Neural crest cell (in vitro differentiated cells): ENCODE data around the gene PDE5A. TPM values are rescaled to one million over a fixed set of nuclear protein-coding genes. Genes with fewer than 3 reads are reported as not detected.

Experiments
- DNase-seq: peaks from one replicate; pipeline ENCODE4 v3.0.0; 2021; ENCODE audit warnings: low read depth, mixed read lengths, low spot score
- H3K27ac Mint-ChIP-seq: one replicate; pipeline ENCODE4 v1.8.0; 2021; ENCODE audit warnings: mild to moderate bottlenecking, mixed read lengths; ENCODE audit not compliant: unreplicated experiment
- H3K27me3 Mint-ChIP-seq: 2 replicates; pipeline ENCODE4 v1.8.0; 2021; ENCODE audit warnings: low read depth, mild to moderate bottlenecking, mixed read lengths
- H3K36me3 Mint-ChIP-seq: 2 replicates; pipeline ENCODE4 v1.8.0; 2021; ENCODE audit warnings: low read depth, mild to moderate bottlenecking, mixed read lengths
- H3K4me1 Mint-ChIP-seq: 2 replicates; pipeline ENCODE4 v1.8.0; 2021; ENCODE audit warnings: mixed read lengths
- H3K4me3 Mint-ChIP-seq: one replicate; pipeline ENCODE4 v1.8.0; 2021; ENCODE audit warnings: mild to moderate bottlenecking, mixed read lengths
- H3K9me3 Mint-ChIP-seq: 2 replicates; pipeline ENCODE4 v1.8.0; 2021; ENCODE audit warnings: mixed read lengths
- total RNA-seq: library from RNA; stranded (reverse); gene quantifications from 2 replicates; pipeline ENCODE4 v1.2.1, GENCODE V29; 2021
- TF ChIP-seq, protein P1 (sequence below): fragments of 200-600 bp; sonication (generic); conservative IDR thresholded peaks from 2 replicates; pipeline ENCODE4 v1.5.0; 2021; ENCODE audit warnings: antibody characterized with exemption, mild to moderate bottlenecking

Gene PDE5A
- total RNA-seq, 1 donor from 2014 or later, result 13.9 TPM

DNA sequence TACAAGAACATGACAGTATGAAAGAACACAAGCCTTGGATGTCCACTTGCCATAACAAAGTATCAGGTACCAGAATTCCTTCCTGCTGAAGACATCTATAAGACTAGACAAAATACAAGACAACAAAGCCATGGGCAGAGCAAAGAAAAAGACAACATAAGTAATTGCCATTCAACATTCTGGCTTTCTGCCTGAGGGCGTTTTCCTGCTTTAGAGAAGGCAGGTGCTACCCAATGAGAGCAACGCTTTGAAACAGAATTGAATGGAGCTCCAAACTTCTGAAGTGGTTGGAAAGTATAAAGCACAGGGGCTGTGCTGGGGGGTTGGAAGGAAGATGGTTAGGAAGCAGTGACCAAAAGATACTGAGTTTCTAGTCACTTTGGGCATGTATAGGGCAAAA is 30.1 kb downstream of the PDE5A start:
- TF ChIP-seq, protein P1, sequence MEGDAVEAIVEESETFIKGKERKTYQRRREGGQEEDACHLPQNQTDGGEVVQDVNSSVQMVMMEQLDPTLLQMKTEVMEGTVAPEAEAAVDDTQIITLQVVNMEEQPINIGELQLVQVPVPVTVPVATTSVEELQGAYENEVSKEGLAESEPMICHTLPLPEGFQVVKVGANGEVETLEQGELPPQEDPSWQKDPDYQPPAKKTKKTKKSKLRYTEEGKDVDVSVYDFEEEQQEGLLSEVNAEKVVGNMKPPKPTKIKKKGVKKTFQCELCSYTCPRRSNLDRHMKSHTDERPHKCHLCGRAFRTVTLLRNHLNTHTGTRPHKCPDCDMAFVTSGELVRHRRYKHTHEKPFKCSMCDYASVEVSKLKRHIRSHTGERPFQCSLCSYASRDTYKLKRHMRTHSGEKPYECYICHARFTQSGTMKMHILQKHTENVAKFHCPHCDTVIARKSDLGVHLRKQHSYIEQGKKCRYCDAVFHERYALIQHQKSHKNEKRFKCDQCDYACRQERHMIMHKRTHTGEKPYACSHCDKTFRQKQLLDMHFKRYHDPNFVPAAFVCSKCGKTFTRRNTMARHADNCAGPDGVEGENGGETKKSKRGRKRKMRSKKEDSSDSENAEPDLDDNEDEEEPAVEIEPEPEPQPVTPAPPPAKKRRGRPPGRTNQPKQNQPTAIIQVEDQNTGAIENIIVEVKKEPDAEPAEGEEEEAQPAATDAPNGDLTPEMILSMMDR, result no peak
- peaks cover 22% of the 10 kb centered on the region for H3K36me3 Mint-ChIP-seq
- peaks cover 12% of the 10 kb centered on the region for H3K9me3 Mint-ChIP-seq
- no peak overlapping the region for H3K4me3 Mint-ChIP-seq
- H3K27ac Mint-ChIP-seq, result no peak overlapping the region
- no peak for DNase-seq
- no peaks in the 10 kb centered on the region for H3K27me3 Mint-ChIP-seq
- peaks cover 12% of the 10 kb centered on the region for H3K4me1 Mint-ChIP-seq

DNA sequence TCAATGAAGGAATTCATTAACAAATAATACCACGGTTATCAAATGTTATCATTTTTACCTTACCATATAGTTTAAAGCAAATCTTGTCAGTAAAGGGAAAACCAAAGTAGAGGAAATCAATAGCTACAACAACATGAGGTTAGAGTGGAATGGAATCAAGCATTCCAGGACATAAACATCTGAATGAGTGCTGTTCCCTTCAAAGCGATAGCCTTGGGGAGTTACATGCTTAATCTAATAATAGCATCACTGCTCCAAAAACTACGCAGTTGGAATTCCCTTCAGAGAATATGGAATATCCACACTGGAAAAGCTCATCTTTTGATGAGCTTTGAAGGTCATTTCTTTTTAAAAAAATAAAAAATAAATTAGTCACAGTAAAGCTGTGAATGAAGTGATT is 31.2 kb downstream of the PDE5A start:
- Mint-ChIP-seq H3K27ac (no peak overlapping the region), H3K36me3 (peaks cover 22% of the 10 kb centered on the region)

DNA sequence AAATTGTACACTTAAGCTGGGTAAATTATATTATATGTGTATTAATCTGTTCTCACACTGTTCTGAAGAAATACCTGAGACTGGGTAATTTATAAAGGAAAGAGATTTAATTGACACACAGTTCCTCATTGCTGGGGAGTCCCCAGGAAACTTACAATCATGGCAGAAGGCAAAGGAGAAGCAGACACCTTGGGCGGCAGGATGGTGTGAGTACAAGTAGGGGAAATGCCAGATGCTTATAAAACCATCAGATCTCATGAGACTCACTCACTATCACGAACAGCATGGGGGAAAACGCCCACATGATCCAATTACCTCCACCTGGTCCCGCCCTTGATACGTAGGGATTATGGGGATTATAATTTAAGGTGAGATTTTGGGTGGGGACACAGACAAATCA is 34.9 kb downstream of the PDE5A start:
- Mint-ChIP-seq H3K4me1 (peaks cover 12% of the 10 kb centered on the region), H3K27me3 (no peaks in the 10 kb centered on the region), H3K9me3 (peaks cover 4% of the 10 kb centered on the region), H3K4me3 (no peak overlapping the region), H3K27ac (no peak overlapping the region), H3K36me3 (peaks cover 4% of the 10 kb centered on the region)
- TF ChIP-seq, protein P1, result no peak
- DNase-seq, result no peak

More for the DNA sequence above, 31.2 kb downstream of the PDE5A start:
- Mint-ChIP-seq H3K4me3 (no peak overlapping the region), H3K4me1 (peaks cover 12% of the 10 kb centered on the region), H3K9me3 (peaks cover 12% of the 10 kb centered on the region), H3K27me3 (no peaks in the 10 kb centered on the region)
- TF ChIP-seq, protein P1, result no peak
- DNase-seq, result no peak

DNA sequence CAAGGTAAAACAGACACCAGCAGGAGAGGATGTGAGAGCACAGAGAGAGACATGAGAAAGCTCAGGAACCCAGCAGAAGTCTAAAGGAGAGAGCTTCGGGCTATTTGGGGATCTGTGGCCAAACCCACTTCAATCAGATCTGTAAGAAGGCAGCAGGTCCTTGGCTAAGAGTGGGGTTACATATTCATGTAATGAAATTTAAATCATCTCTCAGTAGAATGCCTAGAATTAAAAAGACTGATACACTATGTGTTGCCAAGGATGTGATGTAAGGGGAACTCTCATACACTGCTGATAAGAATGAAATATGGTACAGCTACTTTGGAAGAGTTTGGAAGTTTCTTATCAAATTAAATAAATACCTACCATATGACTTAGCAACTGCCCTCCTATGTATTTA is 35.8 kb downstream of the PDE5A start:
- DNase-seq, result no peak
- TF ChIP-seq, protein P1, result no peak
- H3K27me3 Mint-ChIP-seq, result no peaks in the 10 kb centered on the region
- peaks cover 7% of the 10 kb centered on the region for H3K4me1 Mint-ChIP-seq
- no peaks in the 10 kb centered on the region for H3K9me3 Mint-ChIP-seq
- no peaks in the 10 kb centered on the region for H3K36me3 Mint-ChIP-seq
- H3K4me3 Mint-ChIP-seq, result no peak overlapping the region
- H3K27ac Mint-ChIP-seq, result no peak overlapping the region

DNA sequence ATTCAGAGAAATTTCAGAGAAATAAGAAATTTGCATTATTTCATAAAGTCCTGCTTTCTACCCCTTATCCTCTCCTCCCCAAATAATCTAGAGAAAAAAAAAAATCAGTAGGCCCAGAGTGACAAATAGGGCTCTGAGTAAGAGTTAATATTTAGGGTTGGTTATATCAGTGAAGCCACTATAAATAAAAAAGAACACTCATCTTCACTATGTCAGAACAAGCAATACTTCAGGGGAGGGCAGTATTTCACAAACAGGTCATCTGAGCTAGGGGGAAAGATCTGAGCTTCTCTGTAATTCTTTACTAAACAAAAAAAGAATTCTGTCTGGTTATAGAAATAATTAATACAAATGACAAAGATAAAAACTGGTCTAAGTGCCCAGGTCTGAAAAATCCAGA is 39.4 kb downstream of the PDE5A start:
- Mint-ChIP-seq H3K27ac (no peak overlapping the region), H3K27me3 (no peaks in the 10 kb centered on the region), H3K4me3 (no peak overlapping the region), H3K4me1 (no peaks in the 10 kb centered on the region), H3K36me3 (peaks cover 2% of the 10 kb centered on the region), H3K9me3 (no peaks in the 10 kb centered on the region)
- TF ChIP-seq, protein P1, result no peak
- DNase-seq, result no peak

DNA sequence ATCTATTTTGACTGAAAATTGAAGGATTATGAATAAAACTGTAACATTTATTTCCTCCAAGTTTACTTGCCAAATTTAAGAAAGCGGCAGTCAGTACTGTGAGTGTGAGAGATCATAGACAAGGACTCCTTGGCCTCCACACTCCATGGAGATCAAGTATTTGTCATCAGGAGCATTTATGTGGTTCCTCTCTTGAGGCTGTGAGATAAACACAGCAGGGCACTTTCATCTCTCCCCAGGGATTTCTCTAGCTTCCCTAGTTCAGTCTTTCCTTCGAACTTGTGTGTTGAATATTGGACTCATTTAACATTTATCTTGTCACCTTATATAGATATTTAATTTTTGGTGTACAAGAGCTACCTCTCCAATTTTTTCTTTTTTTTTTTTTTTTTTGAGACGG is 40.8 kb downstream of the PDE5A start:
- no peaks in the 10 kb centered on the region for H3K9me3 Mint-ChIP-seq
- no peak overlapping the region for H3K27ac Mint-ChIP-seq
- no peak overlapping the region for H3K4me3 Mint-ChIP-seq
- peaks cover 7% of the 10 kb centered on the region for H3K36me3 Mint-ChIP-seq
- H3K27me3 Mint-ChIP-seq, result no peaks in the 10 kb centered on the region
- no peak for DNase-seq
- H3K4me1 Mint-ChIP-seq, result no peaks in the 10 kb centered on the region
- TF ChIP-seq, protein P1, result no peak
